T-helper 17 cell (primary cell): ENCODE measurements around the gene STPG1. TPM values are rescaled to one million over a fixed set of nuclear protein-coding genes. Genes with fewer than 3 reads are reported as not detected.

Experiments
- total RNA-seq, 4 donors: library from RNA in 2 of 4; stranded (reverse) in 2 of 4; gene quantifications; one replicate each; pipeline ENCODE4 v1.2.3 and lab custom pipeline; 2022 to 2026

STPG1 gene
- total RNA-seq, 2 donors from 2014 or later, result 2.5 to 3.6 TPM

Other genes with a start within 250 kb of the STPG1 start
- 1 to 10 TPM in 1 of 2 donors, under 1 TPM in 1; 0.65 to 1.3 TPM for gene IFNLR1, start 226.5 kb downstream of the STPG1 start, total RNA-seq
- gene GRHL3, start 94.4 kb downstream of the STPG1 start, total RNA-seq, result not detected
- gene NIPAL3, start 2.0 kb upstream of the STPG1 start, total RNA-seq, result 10 to 100 TPM; 32.9 to 41.7 TPM
- 100 to 1,000 TPM; 152 to 160 TPM for gene RCAN3, start 89.1 kb upstream of the STPG1 start, total RNA-seq
- not detected for gene NCMAP, start 142.3 kb upstream of the STPG1 start, total RNA-seq
- 100 to 1,000 TPM; 289 to 319 TPM for gene SRRM1, start 229.5 kb upstream of the STPG1 start, total RNA-seq